Superior temporal gyrus (tissue), 1 donor: ENCODE data around the gene SLC2A13.
A peak's percentile ranks its signal among the peaks of the same experiment; 100 is the strongest.
"Not testable (repeated sequence)": the region's sequence is repeated elsewhere in the genome, so short reads cannot be mapped to it uniquely, and the experiment has no call there.

ENCODE experiments used
- DNase-seq: peaks from one replicate; pipeline ENCODE4 v3.0.0-alpha.2; 2016; ENCODE audit errors: extremely low spot score

SLC2A13 gene

GRCh38 chr12:39928181-39928899, 177.5 kb downstream of the SLC2A13 start:
- no peak for DNase-seq

- DNase-seq = no peak
Measured at GRCh38 chr12:39923364-39923763, 182.5 kb downstream of the SLC2A13 start.

GRCh38 chr12:39922598-39922997, 183.3 kb downstream of the SLC2A13 start:
- not testable (repeated sequence) for DNase-seq

GRCh38 chr12:39920647-39921046, 185.2 kb downstream of the SLC2A13 start:
- DNase-seq = no peak

GRCh38 chr12:39920222-39920621, 185.7 kb downstream of the SLC2A13 start:
- DNase-seq = no peak

- DNase-seq = no peak
Measured at GRCh38 chr12:39919790-39920189, 186.1 kb downstream of the SLC2A13 start.

- no peak for DNase-seq
Measured at GRCh38 chr12:39915249-39915648, 190.6 kb downstream of the SLC2A13 start.

- no peak for DNase-seq
Measured at GRCh38 chr12:39912211-39912980, 193.5 kb downstream of the SLC2A13 start.

GRCh38 chr12:39906237-39906636, 199.6 kb downstream of the SLC2A13 start:
- DNase-seq = no peak

GRCh38 chr12:39905152-39905551, 200.7 kb downstream of the SLC2A13 start:
- DNase-seq = peak; percentile 74

GRCh38 chr12:39902821-39903220, 203.1 kb downstream of the SLC2A13 start:
- DNase-seq = no peak

GRCh38 chr12:39897315-39897714, 208.6 kb downstream of the SLC2A13 start:
- DNase-seq = no peak

GRCh38 chr12:39893388-39893787, 212.5 kb downstream of the SLC2A13 start:
- not testable (repeated sequence) for DNase-seq

- DNase-seq = no peak
Measured at GRCh38 chr12:39892146-39892545, 213.7 kb downstream of the SLC2A13 start.

- no peak for DNase-seq
Measured at GRCh38 chr12:39887856-39888255, 218.0 kb downstream of the SLC2A13 start.

- DNase-seq = no peak
Measured at GRCh38 chr12:39886106-39886505, 219.8 kb downstream of the SLC2A13 start.

- no peak for DNase-seq
Measured at GRCh38 chr12:39884616-39885125, 221.2 kb downstream of the SLC2A13 start.

- DNase-seq = no peak
Measured at GRCh38 chr12:39883411-39883810, 222.5 kb downstream of the SLC2A13 start.

- no peak for DNase-seq
Measured at GRCh38 chr12:39878753-39879152, 227.1 kb downstream of the SLC2A13 start.

- no peak for DNase-seq
Measured at GRCh38 chr12:39875721-39876120, 230.2 kb downstream of the SLC2A13 start.

GRCh38 chr12:39874785-39875184, 231.1 kb downstream of the SLC2A13 start:
- no peak for DNase-seq

- DNase-seq = no peak
Measured at GRCh38 chr12:39873065-39873464, 232.8 kb downstream of the SLC2A13 start.

- peak; percentile 26 for DNase-seq
Measured at GRCh38 chr12:39872425-39872824, 233.5 kb downstream of the SLC2A13 start.
